H9 (cell line): ENCODE measurements around the gene MAN1A2. TPM values are rescaled to one million over a fixed set of nuclear protein-coding genes. Genes with fewer than 3 reads are reported as not detected.

Source experiments
- DNase-seq: peaks from one replicate; pipeline ENCODE4 v3.0.0-alpha.2; 2017
- H2AFZ ChIP-seq: one replicate; pipeline ENCODE4 v1.6.1; 2013; ENCODE audit warnings: mild to moderate bottlenecking, low read length, control low read depth, moderate library complexity
- H2AK5ac ChIP-seq: 2 replicates; pipeline ENCODE4 v1.6.1; 2013; ENCODE audit warnings: low read length, control low read depth, mixed read lengths; ENCODE audit not compliant: insufficient read length
- H2BK120ac ChIP-seq: one replicate; pipeline ENCODE4 v1.6.1; 2013; ENCODE audit warnings: low read depth, mild to moderate bottlenecking, low read length, control low read depth, inconsistent platforms; ENCODE audit not compliant: poor library complexity, severe bottlenecking
- H2BK12ac ChIP-seq: 2 replicates; pipeline ENCODE4 v1.6.1; 2013; ENCODE audit warnings: low read length, control low read depth, mixed read lengths, low read depth; ENCODE audit not compliant: insufficient read length
- H2BK15ac ChIP-seq: 2 replicates; pipeline ENCODE4 v1.6.1; 2013; ENCODE audit warnings: low read depth, low read length, control low read depth
- H2BK20ac ChIP-seq: one replicate; pipeline ENCODE4 v1.6.1; 2013; ENCODE audit warnings: low read depth, mild to moderate bottlenecking, low read length, control low read depth, inconsistent platforms; ENCODE audit not compliant: poor library complexity, severe bottlenecking
- H2BK5ac ChIP-seq: 2 replicates; pipeline ENCODE4 v1.6.1; 2013; ENCODE audit warnings: low read length, control low read depth, mixed read lengths; ENCODE audit not compliant: insufficient read length
- H3K14ac ChIP-seq: 2 replicates; pipeline ENCODE4 v1.6.1; 2013; ENCODE audit warnings: low read length, control low read depth; ENCODE audit not compliant: insufficient read depth
- H3K18ac ChIP-seq: 2 replicates; pipeline ENCODE4 v1.6.1; 2013; ENCODE audit warnings: low read depth, mild to moderate bottlenecking, mixed read lengths, low read length, control low read depth; ENCODE audit not compliant: insufficient read length
- H3K23ac ChIP-seq: 2 replicates; pipeline ENCODE4 v1.6.1; 2013; ENCODE audit warnings: low read length, control low read depth, mixed read lengths, low read depth; ENCODE audit not compliant: insufficient read length
- H3K23me2 ChIP-seq: 2 replicates; pipeline ENCODE4 v1.6.1; 2013; ENCODE audit warnings: low read depth, mild to moderate bottlenecking, mixed read lengths, low read length, control low read depth; ENCODE audit not compliant: insufficient read length, poor library complexity, severe bottlenecking
- H3K27ac ChIP-seq: 2 replicates; pipeline ENCODE4 v1.5.1; 2013; ENCODE audit warnings: low read length, control low read depth, mixed read lengths, low read depth; ENCODE audit not compliant: insufficient read length
- H3K27me3 ChIP-seq: 2 replicates; pipeline ENCODE4 v1.6.1; 2013; ENCODE audit warnings: low read length, control low read depth, inconsistent platforms; ENCODE audit not compliant: insufficient read depth
- H3K4ac ChIP-seq: 2 replicates; pipeline ENCODE4 v1.6.1; 2013; ENCODE audit warnings: low read depth, mild to moderate bottlenecking, control low read depth, inconsistent platforms, low read length, moderate library complexity
- H3K4me1 ChIP-seq: 2 replicates; pipeline ENCODE4 v1.6.1; 2013; ENCODE audit warnings: low read length, control low read depth, inconsistent platforms; ENCODE audit not compliant: insufficient read depth
- H3K4me2 ChIP-seq: 2 replicates; pipeline ENCODE4 v1.6.1; 2013; ENCODE audit warnings: low read length, control low read depth, mixed read lengths; ENCODE audit not compliant: insufficient read length, insufficient read depth
- H3K56ac ChIP-seq: 2 replicates; pipeline ENCODE4 v1.6.1; 2013; ENCODE audit warnings: low read depth, mild to moderate bottlenecking, mixed read lengths, low read length, control low read depth; ENCODE audit not compliant: insufficient read length
- H3K79me1 ChIP-seq: 2 replicates; pipeline ENCODE4 v1.6.1; 2013; ENCODE audit warnings: low read depth, mild to moderate bottlenecking, moderate library complexity, low read length, control low read depth, inconsistent platforms; ENCODE audit not compliant: insufficient read depth, poor library complexity, severe bottlenecking
- H3K79me2 ChIP-seq: 2 replicates; pipeline ENCODE4 v1.6.1; 2013; ENCODE audit warnings: low read length, control low read depth, inconsistent platforms; ENCODE audit not compliant: insufficient read depth
- H3K9ac ChIP-seq: 2 replicates; pipeline ENCODE4 v1.6.1; 2013; ENCODE audit warnings: low read length, control low read depth, mixed read lengths; ENCODE audit not compliant: insufficient read length; ENCODE audit errors: extremely low read depth
- H3K9me3 ChIP-seq: one replicate; pipeline ENCODE4 v1.6.1; 2013; ENCODE audit warnings: low read depth, low read length, inconsistent platforms; ENCODE audit not compliant: control insufficient read depth
- H3T11ph ChIP-seq: one replicate; pipeline ENCODE4 v1.6.1; 2013; ENCODE audit warnings: mild to moderate bottlenecking, low read length, control low read depth, inconsistent platforms
- H4K20me1 ChIP-seq: one replicate; pipeline ENCODE4 v1.6.1; 2013; ENCODE audit not compliant: control insufficient read depth, insufficient read length, insufficient read depth
- H4K5ac ChIP-seq: 2 replicates; pipeline ENCODE4 v1.6.1; 2013; ENCODE audit warnings: low read depth, mild to moderate bottlenecking, mixed read lengths, low read length, control low read depth; ENCODE audit not compliant: insufficient read length
- H4K8ac ChIP-seq: replicated peaks from 2 replicates; pipeline ENCODE4 v1.6.1; 2013; ENCODE audit warnings: low read length, control low read depth, mixed read lengths, low read depth; ENCODE audit not compliant: insufficient read length
- H4K91ac ChIP-seq: 2 replicates; pipeline ENCODE4 v1.6.1; 2013; ENCODE audit warnings: low read depth, mild to moderate bottlenecking, moderate library complexity, mixed read lengths, low read length, control low read depth; ENCODE audit not compliant: insufficient read length
- H3K27ac Mint-ChIP-seq, 3 experiments: 2 replicates in 2 of 3; 3 replicates in 1 of 3; pipeline ENCODE4 v1.8.0; 2020 to 2021; ENCODE audit warnings: mixed read lengths in 3 of 3, mild to moderate bottlenecking in 1 of 3, moderate library complexity in 1 of 3
- H3K27me3 Mint-ChIP-seq: 2 replicates; pipeline ENCODE4 v1.8.0; 2021; ENCODE audit warnings: low read depth, mild to moderate bottlenecking, moderate library complexity, mixed read lengths
- H3K36me3 Mint-ChIP-seq, 3 experiments: 2 replicates in 2 of 3; 3 replicates in 1 of 3; pipeline ENCODE4 v1.8.0; 2020 to 2021; ENCODE audit warnings: low read depth in 3 of 3, mixed read lengths in 3 of 3; ENCODE audit not compliant: insufficient read depth in 1 of 3
- H3K4me1 Mint-ChIP-seq, 2 experiments: 2 replicates each; pipeline ENCODE4 v1.8.0; 2020; ENCODE audit warnings: mixed read lengths in 2 of 2
- H3K4me3 Mint-ChIP-seq, 2 experiments: 2 replicates in 1 of 2; 3 replicates in 1 of 2; pipeline ENCODE4 v1.8.0; 2020 to 2021; ENCODE audit warnings: mild to moderate bottlenecking in 2 of 2, mixed read lengths in 2 of 2, moderate library complexity in 1 of 2
- H3K9me3 Mint-ChIP-seq, 2 experiments: 2 replicates in 1 of 2; 3 replicates in 1 of 2; pipeline ENCODE4 v1.8.0; 2020; ENCODE audit warnings: mild to moderate bottlenecking in 2 of 2, mixed read lengths in 2 of 2, moderate library complexity in 1 of 2
- CTCF ChIP-seq: fragments of 200-600 bp; sonication (generic); conservative IDR thresholded peaks from 3 replicates; pipeline ENCODE4 v1.8.0; 2021; ENCODE audit warnings: antibody characterized with exemption, mild to moderate bottlenecking
- WGBS: extraction: QIAGEN DNeasy Blood & Tissue Kit; methylation state at CpG from one replicate; pipeline ENCODE4 v1.1.7; 2013; ENCODE audit warnings: missing lambda C conversion rate, low lambda C conversion rate, mixed read lengths; ENCODE audit not compliant: insufficient read length; ENCODE audit errors: extremely low coverage; 5-methylcytosine and 5-hydroxymethylcytosine counted together
- total RNA-seq: library from RNA; stranded (reverse); gene quantifications from 2 replicates; pipeline ENCODE4 v1.2.1, GENCODE V29; 2021

The MAN1A2 gene
- total RNA-seq, 1 experiment from 2014 or later, result 24.0 TPM

GRCh38 chr1:117567976-117568375, 200.7 kb downstream of the MAN1A2 start:
- Histone ChIP-seq H2BK12ac (no peak overlapping the region), H3K4me2 (no peak overlapping the region), H3K18ac (no peak overlapping the region), H2BK15ac (no peak overlapping the region), H2BK120ac (no peak overlapping the region), H3K9ac (no peak overlapping the region), H2BK5ac (no peak overlapping the region), H3K79me2 (no peaks in the 10 kb centered on the region), H3K79me1 (no peaks in the 10 kb centered on the region), H4K8ac (no peak overlapping the region), H3K4me1 (no peaks in the 10 kb centered on the region), H3K27me3 (no peaks in the 10 kb centered on the region), H2AFZ (no peak overlapping the region), H2AK5ac (no peak overlapping the region), H4K91ac (no peak overlapping the region), H3K27ac (no peak overlapping the region), H3K14ac (no peak overlapping the region), H4K20me1 (no peaks in the 10 kb centered on the region), H3K56ac (no peak overlapping the region), H3K4ac (no peak overlapping the region), H3K23me2 (no peaks in the 10 kb centered on the region), H2BK20ac (no peak overlapping the region), H3K23ac (no peak overlapping the region), H3T11ph (no peak overlapping the region), H3K9me3 (no peaks in the 10 kb centered on the region), H4K5ac (no peak overlapping the region)
- H3K27me3 Mint-ChIP-seq, result peaks cover 1% of the 10 kb centered on the region; the same call in 1 of the 2 replicates
- TF ChIP-seq CTCF, result no peak
- no peak overlapping the region for H3K4me3 Mint-ChIP-seq
- peaks cover 0 to 3% of the 10 kb centered on the region in 2 experiments; a peak in 1 of 4 replicates for H3K4me1 Mint-ChIP-seq
- H3K36me3 Mint-ChIP-seq, result no peaks in the 10 kb centered on the region; a peak in 1 of 7 replicates
- no peaks in the 10 kb centered on the region for H3K9me3 Mint-ChIP-seq
- DNase-seq, result no peak
- no peak overlapping the region for H3K27ac Mint-ChIP-seq
- WGBS, result no CpG with 5 or more reads among the region's 3 CpGs
